GM12874 (cell line): ENCODE measurements around the gene COL15A1.

ENCODE experiments used
- CTCF ChIP-seq: IDR thresholded peaks from 2 replicates; pipeline ENCODE4 v1.5.1; 2011; ENCODE audit warnings: low read depth, mild to moderate bottlenecking, control low read depth, low read length, moderate library complexity; ENCODE audit not compliant: insufficient read depth

The COL15A1 gene

GRCh38 chr9:99062549-99062948, 118.8 kb downstream of the COL15A1 start:
- TF ChIP-seq CTCF = no peak

- TF ChIP-seq CTCF = no peak
Observed at GRCh38 chr9:99063522-99063921, 119.8 kb downstream of the COL15A1 start.

GRCh38 chr9:99066571-99066970, 122.9 kb downstream of the COL15A1 start:
- no peak for TF ChIP-seq CTCF

GRCh38 chr9:99069075-99069474, 125.4 kb downstream of the COL15A1 start:
- TF ChIP-seq CTCF = no peak

GRCh38 chr9:99069546-99069945, 125.8 kb downstream of the COL15A1 start:
- TF ChIP-seq CTCF = no peak

- TF ChIP-seq CTCF = no peak
Observed at GRCh38 chr9:99070681-99071080, 127.0 kb downstream of the COL15A1 start.

GRCh38 chr9:99071313-99072039, 127.8 kb downstream of the COL15A1 start:
- no peak for TF ChIP-seq CTCF
